ENCODE data around the gene NXPE4.

NXPE4 gene

GRCh38 chr11:114556135-114556534 lies 39.5 kb downstream of the NXPE4 start:
- no peak for DNase-seq

DNA sequence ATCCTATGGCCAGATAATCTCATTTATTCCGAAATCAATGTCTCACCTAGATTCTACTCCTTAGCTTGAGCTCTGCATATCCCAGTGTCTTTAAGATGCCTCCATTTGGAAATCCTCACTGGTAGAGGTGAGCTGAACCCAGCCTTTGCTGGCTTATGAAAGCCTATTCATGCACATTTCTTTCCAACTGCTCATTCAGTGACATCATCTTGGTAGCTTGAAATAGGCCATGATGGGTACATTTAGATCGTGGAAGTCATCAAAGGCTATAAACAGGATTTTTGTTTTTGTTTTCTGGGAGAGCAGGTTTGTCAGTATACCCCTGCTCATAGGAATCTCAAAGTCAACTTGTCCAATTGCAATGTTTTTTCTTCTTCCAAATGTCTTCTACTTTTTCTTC lies 41.9 kb downstream of the NXPE4 start:
- DNase-seq = no peak

DNA sequence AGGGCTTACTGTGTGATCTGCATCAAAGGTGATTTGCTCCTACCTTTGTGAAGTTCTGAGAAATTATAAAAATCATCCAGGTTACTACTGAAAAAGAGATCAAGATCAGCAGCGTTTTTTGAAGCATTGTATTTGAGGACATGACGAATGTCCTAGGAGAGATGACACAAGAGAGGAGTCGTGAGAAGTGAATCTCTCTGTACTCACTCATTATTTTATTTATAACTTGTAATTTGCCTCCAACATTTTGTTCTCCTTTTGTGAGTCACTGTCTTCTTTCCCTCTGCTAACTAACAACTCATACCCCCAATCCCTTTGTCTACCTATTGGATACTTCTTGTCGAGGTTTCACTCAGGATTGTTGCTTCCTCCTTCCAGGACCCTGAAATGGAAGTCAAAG lies 44.5 kb downstream of the NXPE4 start:
- no peak for DNase-seq

DNA sequence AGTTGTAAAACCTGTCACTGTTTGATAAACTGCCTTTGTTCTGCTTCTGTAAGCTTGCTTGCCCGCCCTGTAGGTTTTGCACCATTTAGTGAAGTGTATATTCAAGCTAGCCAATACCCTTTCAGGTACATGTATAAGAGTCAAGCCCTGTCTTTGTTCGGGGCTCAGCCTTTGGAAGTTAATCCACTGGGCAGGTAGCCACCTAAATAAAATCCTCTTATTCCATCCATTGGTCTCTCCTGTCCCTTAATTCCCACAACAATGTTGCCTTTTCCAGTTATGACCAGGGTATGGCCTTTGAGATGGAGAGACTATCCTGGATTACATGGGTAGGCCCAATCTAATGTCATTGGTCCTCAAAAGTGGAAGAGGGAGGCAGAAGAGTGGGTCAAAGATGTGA lies 69.9 kb downstream of the NXPE4 start:
- DNase-seq = no peak

DNA sequence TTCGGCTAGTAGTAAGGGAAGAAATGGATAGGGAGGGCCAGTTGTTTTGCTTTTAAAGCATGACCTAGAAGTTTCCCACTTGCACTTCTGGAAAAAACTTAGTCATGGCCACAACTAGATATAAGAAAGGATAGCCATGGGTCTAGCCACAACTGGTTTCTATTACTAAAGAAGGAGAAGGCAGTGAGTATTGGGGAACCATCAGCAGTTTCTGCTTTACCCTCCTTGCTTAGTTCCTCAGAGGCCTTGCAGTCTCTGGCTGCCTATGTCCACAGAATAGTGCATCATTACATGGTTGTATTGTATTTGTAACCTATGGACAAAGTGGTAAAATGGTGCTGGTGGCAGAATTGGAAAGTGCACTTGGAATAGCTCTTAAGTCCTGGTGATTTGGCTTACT lies 71.5 kb downstream of the NXPE4 start:
- no peak for DNase-seq

GRCh38 chr11:114522818-114523217 lies 72.8 kb downstream of the NXPE4 start:
- DNase-seq = no peak

Measured in suppressor macrophage treated with lipopolysaccharide for 4 hours (primary cell).